Central memory CD8-positive, alpha-beta T cell (primary cell): ENCODE results near the gene FXYD4.
A peak's percentile ranks its signal among the peaks of the same experiment; 100 is the strongest.

Source experiments
- ATAC-seq: fragments of 150-1000 bp; cut with Tn5 transposase; replicated peaks from 2 replicates; pipeline ENCODE4 v1.10.0; 2022; ENCODE audit warnings: mild to moderate bottlenecking, moderate FRiP score, moderate number of reproducible peaks; ENCODE audit not compliant: poor library complexity, severe bottlenecking; ENCODE audit errors: extremely low read depth
- DNase-seq, 2 donors: peaks; one replicate each; pipeline ENCODE4 v3.0.0; 2021; ENCODE audit warnings: low spot score in 2 of 2
- H3K27ac Mint-ChIP-seq: one replicate; pipeline ENCODE4 v1.8.0; 2022; ENCODE audit warnings: low read depth, mild to moderate bottlenecking, moderate library complexity, mixed read lengths
- H3K27me3 Mint-ChIP-seq: one replicate; pipeline ENCODE4 v1.8.0; 2022; ENCODE audit warnings: mixed read lengths
- H3K36me3 Mint-ChIP-seq: one replicate; pipeline ENCODE4 v1.8.0; 2022; ENCODE audit warnings: mild to moderate bottlenecking, moderate library complexity, mixed read lengths; ENCODE audit not compliant: insufficient read depth
- H3K4me1 Mint-ChIP-seq: one replicate; pipeline ENCODE4 v1.8.0; 2022; ENCODE audit warnings: mixed read lengths
- H3K4me3 Mint-ChIP-seq: one replicate; pipeline ENCODE4 v1.8.0; 2022; ENCODE audit warnings: mild to moderate bottlenecking, moderate library complexity, mixed read lengths
- H3K9me3 Mint-ChIP-seq: one replicate; pipeline ENCODE4 v1.8.0; 2022; ENCODE audit warnings: mixed read lengths

The FXYD4 gene

DNA sequence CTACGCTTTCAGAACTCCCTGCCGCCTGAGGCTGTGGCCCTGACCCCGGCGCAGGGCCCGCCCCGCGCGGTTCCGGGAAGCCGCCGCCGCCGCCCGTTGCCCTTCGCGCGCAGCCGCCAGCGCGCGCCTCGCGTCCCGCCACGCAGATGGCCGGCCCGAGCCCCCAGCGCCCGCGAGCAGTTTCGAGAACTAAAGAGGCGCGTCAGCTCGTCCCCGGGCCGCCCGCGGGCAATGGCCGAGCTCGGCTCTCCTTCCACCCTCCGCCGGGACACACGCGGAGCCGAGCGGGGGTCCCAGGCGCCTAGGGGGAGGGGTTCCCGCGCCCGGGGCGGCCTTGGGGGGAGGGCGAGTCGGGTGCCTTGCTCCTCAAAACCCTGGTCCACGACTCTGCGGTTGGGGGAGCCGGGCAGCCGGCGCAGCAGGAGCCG lies 35.7 kb downstream of the FXYD4 start:
- H3K4me1 Mint-ChIP-seq = peaks cover 49% of the 10 kb centered on the region
- DNase-seq (peak; percentile 35 to 39), ATAC-seq (no peak)
- peak overlapping the region; percentile 93 for H3K4me3 Mint-ChIP-seq
- H3K27me3 Mint-ChIP-seq = no peaks in the 10 kb centered on the region
- H3K27ac Mint-ChIP-seq = peak overlapping the region; percentile 99
- H3K36me3 Mint-ChIP-seq = peaks cover 51% of the 10 kb centered on the region
- no peaks in the 10 kb centered on the region for H3K9me3 Mint-ChIP-seq

- peak overlapping the region; percentile 93 for H3K4me3 Mint-ChIP-seq
- peaks cover 46% of the 10 kb centered on the region for H3K36me3 Mint-ChIP-seq
- no peaks in the 10 kb centered on the region for H3K27me3 Mint-ChIP-seq
- DNase-seq = peak; percentile 72 to 75
- H3K4me1 Mint-ChIP-seq = peaks cover 43% of the 10 kb centered on the region
- no peaks in the 10 kb centered on the region for H3K9me3 Mint-ChIP-seq
- peak; percentile 21 for ATAC-seq
- peak overlapping the region; percentile 99 for H3K27ac Mint-ChIP-seq
Measured at GRCh38 chr10:43407576-43408330, 36.3 kb downstream of the FXYD4 start.

DNA sequence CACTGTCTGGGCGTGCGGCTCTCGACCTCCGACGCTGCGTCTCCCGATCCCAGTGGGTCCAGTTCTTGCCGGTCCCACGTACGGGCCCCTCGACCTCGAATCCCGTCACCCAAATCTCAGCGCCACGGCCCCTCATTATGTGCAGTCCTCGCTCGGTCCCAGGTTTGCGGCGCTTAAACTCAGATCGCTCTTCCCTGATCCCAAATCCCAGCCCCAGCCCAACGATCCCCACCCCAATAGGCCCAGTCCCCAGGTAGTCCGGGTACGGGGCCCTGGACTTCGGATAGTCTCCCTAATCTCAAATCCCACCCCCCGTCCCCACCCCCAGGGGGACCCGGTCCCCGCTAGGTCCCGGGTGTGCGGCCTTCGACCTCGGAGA lies 36.9 kb downstream of the FXYD4 start:
- Mint-ChIP-seq H3K4me3 (peak overlapping the region; percentile 93), H3K4me1 (peaks cover 37% of the 10 kb centered on the region), H3K27me3 (no peaks in the 10 kb centered on the region), H3K9me3 (no peaks in the 10 kb centered on the region), H3K36me3 (peaks cover 40% of the 10 kb centered on the region), H3K27ac (peak overlapping the region; percentile 99)
- no peak for ATAC-seq
- no peak for DNase-seq

DNA sequence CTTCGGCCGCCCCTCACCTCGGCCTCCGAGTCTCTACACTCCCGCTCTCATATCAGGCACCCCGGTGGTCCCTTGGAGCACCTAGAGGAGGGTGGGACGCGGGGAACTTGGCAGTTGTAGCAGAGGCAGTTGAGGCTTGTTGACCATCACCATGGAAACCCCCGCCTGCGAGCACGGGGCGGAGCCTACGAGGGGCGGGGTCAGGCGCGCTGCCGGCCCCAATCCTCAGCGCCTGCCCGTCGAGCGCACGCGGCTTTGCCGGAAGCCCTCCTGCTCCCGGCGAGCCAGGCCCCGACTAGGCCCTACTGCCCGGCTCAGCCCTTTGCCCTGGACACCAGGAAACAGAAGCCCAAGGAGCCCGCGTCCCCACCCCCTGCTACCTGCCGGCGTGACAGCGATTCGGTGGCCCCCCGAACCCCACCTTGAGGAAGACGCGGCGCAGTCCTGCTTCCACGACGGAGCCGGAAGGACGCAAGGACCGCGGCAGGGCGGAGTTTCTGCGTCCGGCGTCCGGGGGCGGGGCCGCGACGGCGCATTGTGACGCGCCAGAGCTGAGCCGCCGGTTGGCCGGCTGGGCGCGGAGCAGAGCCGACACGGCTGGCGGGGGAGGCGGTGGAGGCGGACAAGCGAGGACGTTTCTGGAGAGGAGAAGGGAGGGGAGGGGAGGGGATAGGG lies 37.4 kb downstream of the FXYD4 start, which contains the start of gene HNRNPF:
HNRNPF (minus strand) TSS at position 477 of the 675 bp plus-strand sequence. CDS start 21,302 bp downstream, outside the sequence.
- H3K9me3 Mint-ChIP-seq = no peaks in the 10 kb centered on the region
- H3K36me3 Mint-ChIP-seq = peaks cover 38% of the 10 kb centered on the region
- H3K4me3 Mint-ChIP-seq = peak within 1 kb of the TSS; percentile 93
- DNase-seq = peak; percentile 95
- no peaks in the 10 kb centered on the region for H3K27me3 Mint-ChIP-seq
- H3K27ac Mint-ChIP-seq = peak within 1 kb of the TSS; percentile 99
- H3K4me1 Mint-ChIP-seq = peaks cover 35% of the 10 kb centered on the region
- ATAC-seq = peak; percentile 72

DNA sequence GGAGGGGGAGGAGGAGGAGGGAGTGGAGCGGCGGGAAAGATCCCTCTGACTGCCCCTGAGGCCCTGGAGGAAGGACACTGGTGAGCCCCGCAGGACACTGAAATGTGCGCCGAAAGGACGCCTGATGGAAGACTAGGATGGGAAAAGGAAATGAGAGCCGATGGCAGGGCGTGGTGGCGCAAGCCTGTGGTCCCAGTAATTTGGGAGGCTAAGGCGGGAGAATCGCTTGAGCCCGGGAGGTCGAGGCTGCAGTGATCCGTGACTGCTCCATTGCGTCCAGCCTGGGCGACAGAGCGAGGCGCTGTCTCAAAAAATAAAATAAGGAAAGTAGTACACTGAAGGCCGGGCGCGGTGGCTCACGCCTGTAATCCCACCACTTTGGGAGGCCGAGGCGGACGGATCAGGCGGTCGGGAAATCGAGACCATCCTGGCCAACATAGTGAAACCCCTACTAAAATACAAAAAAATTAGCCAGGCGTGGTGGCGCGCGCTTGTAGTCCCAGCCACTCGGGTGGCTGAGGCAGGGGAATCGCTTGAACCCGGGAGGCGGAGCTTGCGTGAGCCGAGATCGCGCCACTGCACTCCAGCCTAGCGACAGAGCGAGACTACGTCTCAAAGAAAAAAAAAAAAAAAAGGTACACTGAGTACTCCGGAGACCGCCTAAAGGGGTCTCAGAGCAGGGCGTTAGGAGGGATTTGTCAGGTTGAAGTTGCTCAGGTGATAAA lies 38.1 kb downstream of the FXYD4 start:
- H3K27ac Mint-ChIP-seq = peak overlapping the region; percentile 99
- peaks cover 33% of the 10 kb centered on the region for H3K4me1 Mint-ChIP-seq
- H3K9me3 Mint-ChIP-seq = no peaks in the 10 kb centered on the region
- peaks cover 33% of the 10 kb centered on the region for H3K36me3 Mint-ChIP-seq
- peak; percentile 33 for ATAC-seq
- H3K27me3 Mint-ChIP-seq = no peaks in the 10 kb centered on the region
- DNase-seq = peak; percentile 53 to 73
- H3K4me3 Mint-ChIP-seq = peak overlapping the region; percentile 93

- Mint-ChIP-seq H3K9me3 (no peaks in the 10 kb centered on the region), H3K36me3 (peaks cover 29% of the 10 kb centered on the region), H3K27ac (peak overlapping the region; percentile 99), H3K4me1 (peaks cover 28% of the 10 kb centered on the region), H3K4me3 (peak overlapping the region; percentile 93), H3K27me3 (no peaks in the 10 kb centered on the region)
- DNase-seq (no peak), ATAC-seq (no peak)
Measured at GRCh38 chr10:43410345-43410744, 38.9 kb downstream of the FXYD4 start.

- Mint-ChIP-seq H3K4me1 (peaks cover 28% of the 10 kb centered on the region), H3K4me3 (no peak overlapping the region), H3K27ac (no peak overlapping the region)
Measured at GRCh38 chr10:43411536-43411935, 40.1 kb downstream of the FXYD4 start.

GRCh38 chr10:43415544-43415943 lies 44.1 kb downstream of the FXYD4 start:
- Mint-ChIP-seq H3K27me3 (no peaks in the 10 kb centered on the region), H3K4me1 (peaks cover 30% of the 10 kb centered on the region), H3K9me3 (no peaks in the 10 kb centered on the region), H3K4me3 (no peak overlapping the region), H3K27ac (no peak overlapping the region), H3K36me3 (peaks cover 7% of the 10 kb centered on the region)
- DNase-seq (no peak), ATAC-seq (no peak)

More at GRCh38 chr10:43411536-43411935, 40.1 kb downstream of the FXYD4 start:
- Mint-ChIP-seq H3K27me3 (no peaks in the 10 kb centered on the region), H3K9me3 (no peaks in the 10 kb centered on the region), H3K36me3 (peaks cover 24% of the 10 kb centered on the region)
- ATAC-seq (no peak), DNase-seq (no peak)

GRCh38 chr10:43417950-43418768 lies 46.7 kb downstream of the FXYD4 start:
- Mint-ChIP-seq H3K36me3 (peaks cover 7% of the 10 kb centered on the region), H3K4me3 (peak overlapping the region; percentile 57), H3K9me3 (no peaks in the 10 kb centered on the region), H3K4me1 (peaks cover 39% of the 10 kb centered on the region), H3K27ac (peak overlapping the region; percentile 87), H3K27me3 (no peaks in the 10 kb centered on the region)
- peak in 1 of 2 donors; percentile 39 for DNase-seq
- ATAC-seq = peak; percentile 21

DNA sequence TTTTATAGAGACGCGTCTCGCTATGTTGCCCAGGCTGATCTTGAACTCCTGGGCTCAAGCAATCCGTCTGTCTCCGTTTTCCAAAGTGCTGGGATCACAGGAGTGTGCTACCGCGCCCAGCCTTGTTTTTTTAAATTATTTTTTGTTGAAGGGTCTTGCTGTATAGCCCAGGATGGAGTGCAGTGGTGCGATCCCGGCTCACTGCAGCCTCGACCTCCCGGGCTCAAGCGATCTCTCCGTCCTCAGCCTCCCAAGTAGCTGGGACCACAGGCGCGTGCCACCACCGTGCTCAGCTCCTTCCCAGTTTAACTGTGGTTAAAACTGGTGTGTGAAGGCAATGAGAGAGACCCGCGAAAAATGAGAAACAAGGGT lies 48.5 kb downstream of the FXYD4 start:
- Mint-ChIP-seq H3K27me3 (no peaks in the 10 kb centered on the region), H3K27ac (peak overlapping the region; percentile 96), H3K36me3 (peaks cover 7% of the 10 kb centered on the region), H3K4me3 (peak overlapping the region; percentile 87), H3K4me1 (peaks cover 39% of the 10 kb centered on the region), H3K9me3 (no peaks in the 10 kb centered on the region)
- no peak for DNase-seq
- no peak for ATAC-seq

DNA sequence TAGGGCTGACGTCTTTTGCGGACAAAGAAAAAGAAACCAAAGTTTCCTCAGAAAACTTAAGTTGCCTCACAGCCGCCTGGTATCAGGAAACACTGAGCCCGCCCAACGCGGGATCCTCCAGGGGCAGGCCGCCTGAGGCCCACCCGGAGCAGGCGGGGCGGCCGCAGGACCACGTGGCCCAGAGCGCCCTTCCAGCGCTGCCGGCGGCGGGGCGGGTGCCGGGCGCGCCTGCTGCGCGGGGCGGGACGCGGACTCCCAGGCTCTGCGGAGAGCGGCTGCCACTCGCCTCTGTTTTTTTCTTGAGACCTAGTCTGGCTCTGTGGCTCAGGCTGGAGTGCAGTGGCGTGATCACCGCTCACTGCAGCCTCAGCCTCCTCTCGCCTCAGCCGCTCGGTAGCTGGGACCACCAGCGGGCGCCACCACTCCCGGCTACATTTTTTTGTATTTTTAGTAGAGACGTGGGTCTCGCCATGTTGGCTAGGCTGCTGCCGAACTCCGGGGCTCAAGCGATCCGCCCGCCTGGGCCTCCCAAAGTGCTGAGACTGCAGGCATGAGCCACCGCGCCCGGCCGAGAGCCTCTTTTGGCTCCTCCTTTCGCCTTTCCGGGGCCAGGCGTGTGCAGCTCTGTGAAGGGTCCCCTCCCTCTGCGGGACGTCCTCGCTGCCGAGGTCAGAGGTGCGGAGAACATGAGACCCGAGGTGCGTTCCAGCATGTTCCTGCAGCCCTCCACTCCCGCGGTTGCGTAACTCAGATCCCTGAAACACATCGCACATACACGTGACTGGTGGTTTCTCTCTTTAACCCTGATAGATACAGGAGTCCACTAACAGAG lies 49.1 kb downstream of the FXYD4 start:
- H3K36me3 Mint-ChIP-seq = peaks cover 7% of the 10 kb centered on the region
- peaks cover 39% of the 10 kb centered on the region for H3K4me1 Mint-ChIP-seq
- DNase-seq = peak; percentile 61 to 81
- peak overlapping the region; percentile 96 for H3K27ac Mint-ChIP-seq
- ATAC-seq = peak; percentile 86
- H3K27me3 Mint-ChIP-seq = no peaks in the 10 kb centered on the region
- peak overlapping the region; percentile 87 for H3K4me3 Mint-ChIP-seq
- H3K9me3 Mint-ChIP-seq = no peaks in the 10 kb centered on the region
